PC-3 (cell line): ENCODE measurements around the gene MROH2A.

Source experiments
- CTCF ChIP-seq: fragments of 300-600 bp; sonication (generic); conservative IDR thresholded peaks from 2 replicates; pipeline ENCODE4 v1.5.1; 2017; ENCODE audit warnings: antibody characterized with exemption, low read depth, mild to moderate bottlenecking, low read length
- EZH2 ChIP-seq: fragments of 300-600 bp; sonication (generic); IDR thresholded peaks from one replicate; pipeline ENCODE4 v1.6.1; 2017; ENCODE audit warnings: antibody characterized with exemption, mild to moderate bottlenecking, low read length; ENCODE audit not compliant: unreplicated experiment

DNA sequence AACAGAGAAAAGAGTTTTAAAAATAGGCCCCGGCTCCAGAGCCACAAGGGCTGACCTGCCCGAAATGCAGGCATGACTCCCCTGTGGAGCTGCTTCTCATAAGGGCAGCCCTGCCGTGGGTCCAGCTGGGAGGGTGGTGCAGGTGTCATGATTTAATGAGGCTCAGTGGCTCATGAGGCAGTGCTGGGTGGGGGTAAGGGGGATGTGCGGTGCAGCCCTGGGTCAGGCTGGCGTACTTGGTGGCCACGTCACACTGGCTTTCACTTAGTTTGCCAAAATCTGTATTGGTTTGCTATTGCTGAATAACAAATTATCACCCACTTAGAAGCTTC is 42.6 kb downstream of the MROH2A start:
- TF ChIP-seq EZH2 (no peak), CTCF (no peak)
